Measurements from ENCODE around the gene PLEK2.
"Not testable (repeated sequence)": the region's sequence is repeated elsewhere in the genome, so short reads cannot be mapped to it uniquely, and the experiment has no call there.

PLEK2 gene

DNA sequence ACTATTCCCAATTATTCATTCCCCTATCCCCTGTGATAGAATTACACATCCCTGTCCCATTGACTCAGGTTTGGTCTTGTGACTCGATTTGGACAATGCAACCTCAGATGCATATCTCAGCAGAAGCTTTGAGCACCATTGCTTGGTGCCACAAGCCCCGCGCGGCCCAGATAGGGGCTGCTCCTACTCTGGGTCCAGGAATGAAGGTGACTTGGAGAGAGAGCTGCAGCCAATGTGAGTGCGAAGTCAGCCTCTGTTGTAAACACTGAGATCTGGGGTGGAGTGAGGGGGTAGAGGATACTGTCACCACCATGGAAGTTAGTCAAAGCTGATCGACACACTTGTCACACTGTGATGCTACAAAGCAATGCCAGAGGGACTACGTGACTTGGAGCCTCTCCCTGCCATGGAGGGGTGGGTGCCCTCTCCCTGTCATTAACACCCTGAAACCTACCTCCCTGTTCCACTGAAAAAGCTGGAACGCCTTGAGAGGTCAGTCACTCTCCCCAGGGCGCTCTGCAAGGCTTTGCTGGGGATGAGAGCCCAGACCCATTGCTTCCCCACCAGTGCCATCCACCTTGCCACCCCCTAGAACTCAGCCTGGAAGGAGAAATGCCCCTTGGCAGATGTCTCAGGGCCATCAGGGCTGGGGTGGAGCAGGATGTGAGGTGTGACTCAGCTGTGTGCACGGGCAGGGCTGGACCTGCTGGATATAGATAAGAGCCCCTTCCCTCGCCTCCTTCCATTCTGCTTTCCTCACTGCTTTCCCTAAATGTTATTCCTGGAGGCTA, 6.6 kb upstream of the PLEK2 start:
- H3K27ac ChIP-seq: no peak overlapping the region
- TF ChIP-seq ZFX (IDR thresholded peaks at IDR 0.05; ENCODE audit: borderline replicate concordance): no peak
- TF ChIP-seq, protein P1, sequence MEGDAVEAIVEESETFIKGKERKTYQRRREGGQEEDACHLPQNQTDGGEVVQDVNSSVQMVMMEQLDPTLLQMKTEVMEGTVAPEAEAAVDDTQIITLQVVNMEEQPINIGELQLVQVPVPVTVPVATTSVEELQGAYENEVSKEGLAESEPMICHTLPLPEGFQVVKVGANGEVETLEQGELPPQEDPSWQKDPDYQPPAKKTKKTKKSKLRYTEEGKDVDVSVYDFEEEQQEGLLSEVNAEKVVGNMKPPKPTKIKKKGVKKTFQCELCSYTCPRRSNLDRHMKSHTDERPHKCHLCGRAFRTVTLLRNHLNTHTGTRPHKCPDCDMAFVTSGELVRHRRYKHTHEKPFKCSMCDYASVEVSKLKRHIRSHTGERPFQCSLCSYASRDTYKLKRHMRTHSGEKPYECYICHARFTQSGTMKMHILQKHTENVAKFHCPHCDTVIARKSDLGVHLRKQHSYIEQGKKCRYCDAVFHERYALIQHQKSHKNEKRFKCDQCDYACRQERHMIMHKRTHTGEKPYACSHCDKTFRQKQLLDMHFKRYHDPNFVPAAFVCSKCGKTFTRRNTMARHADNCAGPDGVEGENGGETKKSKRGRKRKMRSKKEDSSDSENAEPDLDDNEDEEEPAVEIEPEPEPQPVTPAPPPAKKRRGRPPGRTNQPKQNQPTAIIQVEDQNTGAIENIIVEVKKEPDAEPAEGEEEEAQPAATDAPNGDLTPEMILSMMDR (IDR thresholded peaks at IDR 0.05): no peak

DNA sequence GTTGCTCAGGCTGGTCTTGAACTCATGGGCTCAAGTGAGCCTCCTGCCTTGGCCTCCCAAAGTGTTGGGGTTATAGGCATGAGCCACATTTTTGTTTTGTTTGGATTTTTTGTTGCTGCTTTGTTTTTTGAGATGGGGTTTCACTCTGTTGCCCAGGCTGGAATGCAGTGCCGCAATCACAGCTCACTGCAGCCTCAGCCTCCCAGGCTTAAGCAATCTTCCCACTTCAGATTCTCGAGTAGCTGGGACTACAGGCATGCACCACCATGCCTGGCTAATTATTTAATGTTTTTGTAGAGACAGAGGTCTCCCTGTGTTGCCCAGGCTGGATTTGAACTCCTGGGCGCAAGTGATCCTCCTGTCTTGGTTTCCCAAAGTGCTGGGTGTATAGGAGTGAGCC, 5.7 kb upstream of the PLEK2 start:
- no peak overlapping the region for H3K27ac ChIP-seq

DNA sequence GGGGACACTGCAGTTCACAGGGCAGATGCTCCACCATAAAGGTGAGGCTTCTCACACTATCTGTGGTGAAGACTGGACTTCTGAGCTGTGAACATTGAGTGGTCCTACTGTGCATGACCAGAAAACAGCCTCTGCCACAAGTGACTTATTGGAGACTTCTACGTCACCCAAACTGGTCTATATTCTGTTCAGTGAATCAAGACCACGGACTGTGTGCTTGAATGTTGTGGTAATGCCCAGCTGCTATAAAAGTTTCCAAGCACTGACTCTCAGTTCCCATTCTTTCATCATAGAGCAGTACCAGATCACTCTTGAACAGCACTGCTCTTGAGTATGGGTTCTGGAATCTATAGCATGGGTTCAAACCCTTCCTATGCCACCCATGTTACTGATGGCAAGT, 4.8 kb upstream of the PLEK2 start:
- H3K27ac ChIP-seq: no peak overlapping the region
- no peak for TF ChIP-seq ZFX (IDR thresholded peaks at IDR 0.05; ENCODE audit: borderline replicate concordance)
- TF ChIP-seq, protein P1 (IDR thresholded peaks at IDR 0.05): no peak

More for the DNA sequence above, 5.7 kb upstream of the PLEK2 start:
- TF ChIP-seq ZFX (IDR thresholded peaks at IDR 0.05; ENCODE audit: borderline replicate concordance): no peak
- TF ChIP-seq, protein P1 (IDR thresholded peaks at IDR 0.05): no peak

DNA sequence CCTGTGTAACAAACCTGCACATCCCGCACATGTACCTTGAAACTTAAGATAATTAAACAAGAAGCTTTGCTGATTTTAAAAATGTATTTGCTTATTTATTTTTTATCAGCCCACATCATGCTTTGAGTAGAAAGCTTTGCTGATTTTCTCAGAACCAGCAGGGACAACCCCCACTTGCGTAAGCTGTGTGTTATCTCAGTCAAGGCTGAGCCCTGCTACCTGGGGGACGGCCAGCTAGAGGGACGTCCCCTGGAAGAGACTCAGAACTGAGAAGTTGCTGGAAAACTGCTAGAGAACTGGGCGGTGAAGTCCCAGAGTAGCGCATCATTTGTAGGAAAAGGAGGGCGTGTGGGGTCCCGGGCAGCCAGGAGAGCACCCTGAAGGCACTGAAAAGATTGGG, 4.1 kb upstream of the PLEK2 start:
- no peak for TF ChIP-seq ZFX (IDR thresholded peaks at IDR 0.05; ENCODE audit: borderline replicate concordance)
- TF ChIP-seq, protein P1 (IDR thresholded peaks at IDR 0.05): no peak
- no peak overlapping the region for H3K27ac ChIP-seq

DNA sequence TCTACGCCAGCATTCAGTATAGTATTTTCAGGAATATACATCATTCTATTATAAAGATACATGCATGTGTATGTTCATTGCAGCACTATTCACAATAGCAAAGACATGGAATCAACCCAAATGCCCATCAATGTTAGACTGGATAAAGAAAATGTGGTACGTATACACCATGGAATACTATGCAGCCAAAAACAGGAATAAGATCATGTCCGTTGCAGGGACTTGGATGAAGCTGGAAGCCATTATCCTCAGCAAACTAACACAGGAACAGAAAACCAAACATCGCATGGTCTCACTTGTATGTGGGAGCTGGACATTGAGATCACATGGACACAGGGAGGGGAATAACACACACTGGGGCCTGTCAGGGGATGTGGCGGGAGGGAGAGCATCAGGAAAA, 3.6 kb upstream of the PLEK2 start:
- H3K27ac ChIP-seq: not testable (repeated sequence)

GRCh38 chr14:67413806-67414769, 2.1 kb upstream of the PLEK2 start:
- H3K27ac ChIP-seq: no peak overlapping the region
- TF ChIP-seq, protein P1 (IDR thresholded peaks at IDR 0.05): no peak
- TF ChIP-seq ZFX (IDR thresholded peaks at IDR 0.05; ENCODE audit: borderline replicate concordance): no peak

GRCh38 chr14:67411370-67411769, 595 bp downstream of the PLEK2 start:
- no peak overlapping the region for H3K27ac ChIP-seq
- TF ChIP-seq, protein P1 (IDR thresholded peaks at IDR 0.05): no peak
- no peak for TF ChIP-seq ZFX (IDR thresholded peaks at IDR 0.05; ENCODE audit: borderline replicate concordance)

Data from 22Rv1 (cell line).